NCI-H524 treated with DMSO at 0.1 percent for 48 hours (cell line): Measurements from ENCODE around the gene MROH8.

Source experiments
- DNase-seq: peaks from one replicate; lab custom pipeline; 2025; lab: John Stamatoyannopoulos, UW

Gene MROH8

GRCh38 chr20:37198932-37199660, 19.7 kb upstream of the MROH8 start:
- DNase-seq = no peak

GRCh38 chr20:37194621-37195417, 15.5 kb upstream of the MROH8 start:
- DNase-seq = no peak

GRCh38 chr20:37193821-37194220, 14.5 kb upstream of the MROH8 start:
- DNase-seq = no peak

DNA sequence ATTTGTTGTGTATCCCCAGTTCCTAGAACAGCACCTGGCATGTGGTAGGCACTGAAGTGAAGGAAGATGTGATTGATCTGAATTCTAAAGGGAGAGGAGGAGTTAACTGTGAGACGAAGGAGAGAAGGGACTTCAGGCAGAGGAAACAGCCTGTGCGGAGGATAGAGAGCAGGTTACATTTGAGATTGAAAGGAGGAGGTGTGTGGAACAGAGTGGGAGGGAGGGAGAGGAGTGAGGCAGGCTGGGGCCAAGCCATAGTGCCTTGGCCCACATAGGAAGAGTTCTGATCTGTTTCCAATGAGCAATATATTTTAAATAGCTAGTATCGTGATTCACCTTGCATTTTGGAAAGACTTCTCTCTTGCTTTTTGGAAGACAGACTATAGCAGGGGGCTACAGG, 13.9 kb upstream of the MROH8 start:
- DNase-seq = no peak

- DNase-seq = peak; percentile 98
Observed at GRCh38 chr20:37192137-37192854, 12.9 kb upstream of the MROH8 start.

GRCh38 chr20:37190354-37191112, 11.2 kb upstream of the MROH8 start:
- no peak for DNase-seq

GRCh38 chr20:37189416-37190016, 10.2 kb upstream of the MROH8 start:
- DNase-seq = no peak

DNA sequence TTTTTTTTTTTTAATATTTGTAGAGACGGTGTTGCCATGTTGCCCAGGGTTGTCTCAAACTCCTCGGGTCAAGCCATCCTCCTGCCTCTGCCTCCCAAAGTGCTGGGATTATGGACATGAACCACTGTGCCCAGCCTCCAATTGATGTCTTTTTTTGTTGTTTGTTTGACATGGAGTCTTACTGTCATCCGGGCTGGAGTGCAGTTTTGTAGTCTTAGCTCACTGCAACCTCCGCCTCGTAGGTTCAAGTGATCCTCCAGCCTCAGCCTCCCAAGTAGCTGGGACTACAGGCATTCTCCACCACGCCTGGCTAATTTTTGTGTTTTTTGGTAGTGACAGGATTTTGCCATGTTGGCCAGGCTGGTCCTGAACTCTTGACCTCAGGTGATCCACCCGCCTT, 9.4 kb upstream of the MROH8 start:
- DNase-seq = no peak

DNA sequence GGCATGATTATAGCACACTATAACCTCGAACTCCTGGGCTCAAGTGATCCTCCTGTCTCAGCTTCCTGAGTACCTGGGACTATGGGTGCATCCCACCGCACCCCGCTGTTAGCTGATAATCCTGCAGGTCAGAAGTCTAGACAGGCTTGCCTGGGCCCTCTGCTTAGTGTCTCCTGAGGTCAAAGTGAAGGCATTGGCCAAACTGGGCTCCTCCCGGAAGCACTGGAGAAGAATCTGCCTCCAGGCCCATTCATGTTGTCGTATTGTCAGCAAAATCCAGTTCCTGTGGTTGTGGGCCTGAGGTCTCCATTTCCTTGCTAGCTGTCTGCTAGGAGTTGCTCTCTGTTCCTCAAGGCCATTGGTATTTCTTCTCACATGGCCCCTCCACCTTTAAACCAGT, 6.3 kb upstream of the MROH8 start:
- DNase-seq = no peak

GRCh38 chr20:37179683-37180524, 556 bp upstream of the MROH8 start:
- DNase-seq = no peak

- no peak for DNase-seq
Observed at GRCh38 chr20:37172836-37173235, 6.5 kb downstream of the MROH8 start.

DNA sequence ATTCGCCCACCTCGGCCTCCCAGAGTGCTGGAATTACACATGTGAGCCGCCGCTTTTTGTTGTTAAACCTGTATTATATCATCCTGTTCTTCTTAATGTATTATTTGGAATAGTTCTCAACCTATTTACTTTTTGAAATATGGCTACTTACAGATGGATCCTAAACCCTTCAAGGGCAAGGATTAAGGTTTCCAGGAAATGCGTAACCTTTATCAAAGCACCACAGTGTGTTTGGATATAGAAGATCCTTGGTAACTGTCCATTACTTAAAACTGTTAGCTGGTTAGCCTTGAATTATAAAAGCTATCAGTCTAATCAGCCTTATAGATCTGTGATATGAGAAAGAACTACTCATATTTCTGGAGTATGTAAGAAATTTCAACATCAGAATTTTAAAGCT, 12.5 kb downstream of the MROH8 start:
- DNase-seq = no peak

DNA sequence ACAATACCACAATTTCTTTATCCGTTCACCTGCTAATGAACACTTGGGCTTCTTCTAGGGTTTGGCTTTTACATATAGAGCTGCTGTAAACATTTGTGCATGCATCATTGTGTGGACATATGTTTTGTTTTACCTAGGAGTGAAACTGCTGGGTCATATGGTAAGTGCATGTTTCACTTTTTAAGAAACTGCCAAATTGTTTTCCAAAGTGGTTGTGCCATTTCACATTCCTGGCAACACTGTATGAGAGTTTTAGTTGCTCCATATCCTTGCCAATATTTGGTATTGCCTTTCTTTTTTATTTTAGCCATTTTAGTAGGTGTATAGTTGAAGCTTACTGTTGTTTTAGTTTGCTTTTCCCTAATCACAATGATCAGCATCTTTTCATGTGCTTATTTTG, 14.3 kb downstream of the MROH8 start:
- no peak for DNase-seq

- DNase-seq = no peak
Observed at GRCh38 chr20:37163832-37164554, 15.4 kb downstream of the MROH8 start.

DNA sequence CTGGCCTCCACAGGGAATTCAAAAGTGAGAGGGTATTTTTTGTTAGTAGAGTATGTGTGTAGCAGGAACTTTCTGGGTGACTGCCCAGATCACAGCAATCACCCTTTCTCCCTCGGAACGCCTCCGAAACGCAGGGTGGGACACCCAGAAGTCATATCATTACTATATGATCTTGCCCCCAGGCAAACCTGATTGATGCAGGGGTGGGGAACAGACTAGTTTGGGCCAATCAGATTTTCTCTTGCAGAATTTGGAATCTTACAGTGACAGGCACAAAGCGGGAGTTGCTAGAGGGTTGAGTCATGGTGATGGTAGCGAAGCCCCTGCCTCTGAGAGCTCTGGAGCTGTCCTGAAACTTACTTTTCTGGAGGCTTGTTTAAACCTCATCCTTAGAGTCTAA, 16.7 kb downstream of the MROH8 start:
- DNase-seq = no peak

GRCh38 chr20:37161830-37162549, 17.4 kb downstream of the MROH8 start:
- DNase-seq = no peak

DNA sequence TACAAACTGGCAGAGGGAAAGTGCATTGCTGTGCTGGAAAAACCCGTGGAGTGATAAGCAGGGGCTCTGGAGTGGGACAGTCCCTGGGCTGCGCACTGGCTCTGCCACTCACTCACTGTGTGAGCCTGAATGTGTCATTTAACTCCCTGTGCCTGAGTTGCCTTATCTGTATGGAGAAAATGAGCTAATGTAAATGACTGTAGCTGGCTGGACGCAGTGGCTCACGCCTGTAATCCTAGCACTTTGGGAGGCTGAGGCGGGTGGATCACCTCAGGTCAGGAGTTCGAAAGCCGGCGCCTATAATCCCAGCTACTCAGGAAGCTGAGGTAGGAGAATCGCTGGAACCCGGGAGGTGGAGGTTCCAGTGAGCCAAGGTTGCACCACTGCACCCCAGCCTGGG, 18.7 kb downstream of the MROH8 start:
- no peak for DNase-seq

- no peak for DNase-seq
Observed at GRCh38 chr20:37158248-37158647, 21.1 kb downstream of the MROH8 start.

- DNase-seq = no peak
Observed at GRCh38 chr20:37155987-37156386, 23.4 kb downstream of the MROH8 start.
